Small intestine (tissue), 7 donors: ENCODE measurements around the gene SMIM44. TPM values are rescaled to one million over a fixed set of nuclear protein-coding genes. Genes with fewer than 3 reads are reported as not detected.
"Not testable (repeated sequence)": the region's sequence is repeated elsewhere in the genome, so short reads cannot be mapped to it uniquely, and the experiment has no call there.

Experiments
- DNase-seq, 2 donors: peaks; one replicate each; pipeline versions ENCODE4 v3.0.0 to v3.0.0-alpha.2; 2013
- FAIRE-seq: peaks from 2 replicates; lab custom pipeline; 2012; peaks lifted over from hg19 to GRCh38; lab: Jason Lieb, UNC
- H3K27ac ChIP-seq, 3 donors: one replicate each; pipeline ENCODE4 v1.5.1; 2013; ENCODE audit warnings: low read length in 2 of 3, mild to moderate bottlenecking in 2 of 3, control low read depth in 1 of 3, inconsistent platforms in 1 of 3, low read depth in 1 of 3, moderate library complexity in 1 of 3
- H3K27me3 ChIP-seq, 3 donors: one replicate each; pipeline ENCODE4 v1.6.1; 2013; ENCODE audit warnings: low read length in 3 of 3, inconsistent platforms in 1 of 3; ENCODE audit not compliant: control insufficient read depth in 3 of 3, insufficient read depth in 3 of 3
- H3K36me3 ChIP-seq, 3 donors: one replicate each; pipeline ENCODE4 v1.6.1; 2013; ENCODE audit warnings: low read length in 3 of 3, inconsistent platforms in 1 of 3, low read depth in 1 of 3, mild to moderate bottlenecking in 1 of 3, moderate library complexity in 1 of 3; ENCODE audit not compliant: control insufficient read depth in 3 of 3, insufficient read depth in 2 of 3
- H3K4me1 ChIP-seq, 3 donors: one replicate each; pipeline ENCODE4 v1.6.1; 2013; ENCODE audit warnings: low read length in 2 of 3, inconsistent platforms in 1 of 3, low read depth in 1 of 3, mild to moderate bottlenecking in 1 of 3, moderate library complexity in 1 of 3; ENCODE audit not compliant: control insufficient read depth in 3 of 3, insufficient read depth in 2 of 3
- H3K4me3 ChIP-seq, 3 donors: one replicate each; pipeline ENCODE4 v1.5.1; 2013; ENCODE audit warnings: low read length in 3 of 3, control low read depth in 1 of 3, inconsistent platforms in 1 of 3, low read depth in 1 of 3, mild to moderate bottlenecking in 1 of 3, moderate library complexity in 1 of 3
- H3K9me3 ChIP-seq, 2 donors: one replicate each; pipeline ENCODE4 v1.6.1; 2013; ENCODE audit warnings: low read depth in 1 of 2, low read length in 1 of 2; ENCODE audit not compliant: control insufficient read depth in 2 of 2, insufficient read depth in 1 of 2
- WGBS, 3 donors: extraction: QIAGEN DNeasy Blood & Tissue Kit; methylation state at CpG; one replicate each; pipeline ENCODE4 v1.1.7; 2013; 5-methylcytosine and 5-hydroxymethylcytosine counted together
- polyA plus RNA-seq, 4 donors: library from polyadenylated mRNA; stranded (reverse) in 3 of 4; unstranded in 1 of 4; fragments of 200-250 nt in 3 of 4; fragments of 120-200 nt in 1 of 4; gene quantifications; one replicate each; pipeline versions ENCODE4 v1.2.1 to v1.2.3, GENCODE V29; 2013
- donor health status: healthy with polysubstance abuse.
- donor health status: control.
- donor health status: control.
- donor health status: Bipolar disorder and iron deficiency.
- donor health status: healthy.

Gene SMIM44
- polyA plus RNA-seq, 4 donors: 0.49 to 0.63 TPM; not detected in 2

GRCh38 chr19:3452171-3452941 is 30.9 kb downstream of the SMIM44 start:
- WGBS, 3 donors: 90 to 94% (median 93%) methylated on average over 38 of the region's 38 CpGs
- Histone ChIP-seq H3K4me3 (no peak overlapping the region), H3K9me3 (no peaks in the 10 kb centered on the region), H3K4me1 (peaks cover 0 to 3% (median 3%) of the 10 kb centered on the region in 3 donors), H3K27ac (no peak overlapping the region), H3K27me3 (peaks cover 0 to 2% (median 0%) of the 10 kb centered on the region in 3 donors), H3K36me3 (peaks cover 8 to 71% (median 12%) of the 10 kb centered on the region in 3 donors)
- no peak for FAIRE-seq
- no peak for DNase-seq

- H3K4me3 ChIP-seq: no peak overlapping the region
- WGBS, 3 donors: 86 to 90% (median 86%) methylated on average over 9 to 10 of the region's 10 CpGs
- peak overlapping the region in 2 of 3 donors; percentile 33 to 78 for H3K27ac ChIP-seq
- H3K4me1 ChIP-seq: no peaks in the 10 kb centered on the region
- DNase-seq: no peak
- H3K9me3 ChIP-seq: no peaks in the 10 kb centered on the region
- peaks cover 8 to 68% (median 12%) of the 10 kb centered on the region in 3 donors for H3K36me3 ChIP-seq
- FAIRE-seq: no peak
- H3K27me3 ChIP-seq: no peaks in the 10 kb centered on the region
Observed at GRCh38 chr19:3451451-3451866, 31.8 kb downstream of the SMIM44 start.

- Histone ChIP-seq H3K27ac (peak overlapping the region in 2 of 3 donors; percentile 33 to 78), H3K9me3 (no peaks in the 10 kb centered on the region), H3K36me3 (peaks cover 8 to 68% (median 12%) of the 10 kb centered on the region in 3 donors), H3K4me3 (no peak overlapping the region), H3K27me3 (no peaks in the 10 kb centered on the region), H3K4me1 (no peaks in the 10 kb centered on the region)
- WGBS, 3 donors: 46 to 77% (median 68%) methylated on average over 12 of the region's 12 CpGs
- FAIRE-seq: no peak
- DNase-seq: peak in 1 of 2 donors; percentile 20
Observed at GRCh38 chr19:3450796-3451411, 32.3 kb downstream of the SMIM44 start.

- WGBS, 3 donors: 95 to 96% (median 95%) methylated on average over 28 of the region's 28 CpGs
- FAIRE-seq (no peak), DNase-seq (no peak)
- H3K27ac ChIP-seq: no peak overlapping the region
- no peaks in the 10 kb centered on the region for H3K9me3 ChIP-seq
- peaks cover 7 to 64% (median 12%) of the 10 kb centered on the region in 3 donors for H3K36me3 ChIP-seq
- no peaks in the 10 kb centered on the region for H3K27me3 ChIP-seq
- no peaks in the 10 kb centered on the region for H3K4me1 ChIP-seq
- no peak overlapping the region for H3K4me3 ChIP-seq
Observed at GRCh38 chr19:3448616-3449334, 34.5 kb downstream of the SMIM44 start.

- whole genome bisulfite sequencing, 3 donors: 89 to 95% (median 94%) methylated on average over 4 of the region's 4 CpGs
- peaks cover 0 to 53% (median 5%) of the 10 kb centered on the region in 3 donors for H3K36me3 ChIP-seq
- DNase-seq, H3K4me3 ChIP-seq, H3K4me1 ChIP-seq, H3K27ac ChIP-seq, H3K27me3 ChIP-seq, FAIRE-seq, H3K9me3 ChIP-seq: not testable (repeated sequence)
Observed at GRCh38 chr19:3446657-3447056, 36.6 kb downstream of the SMIM44 start.

- Histone ChIP-seq H3K4me1 (no peaks in the 10 kb centered on the region), H3K27me3 (no peaks in the 10 kb centered on the region), H3K27ac (no peak overlapping the region), H3K4me3 (no peak overlapping the region), H3K9me3 (no peaks in the 10 kb centered on the region), H3K36me3 (peaks cover 0 to 46% (median 5%) of the 10 kb centered on the region in 3 donors)
- DNase-seq: no peak
- no peak for FAIRE-seq
- WGBS, 3 donors: 75 to 89% (median 89%) methylated on average over 24 of the region's 24 CpGs
Observed at GRCh38 chr19:3444695-3445234, 38.5 kb downstream of the SMIM44 start.

GRCh38 chr19:3443840-3444694 is 39.2 kb downstream of the SMIM44 start:
- FAIRE-seq (no peak), DNase-seq (peak in 1 of 2 donors; percentile 16)
- H3K27ac ChIP-seq: peak overlapping the region in 2 of 3 donors; percentile 23 to 32
- H3K4me3 ChIP-seq: no peak overlapping the region
- no peaks in the 10 kb centered on the region for H3K27me3 ChIP-seq
- no peaks in the 10 kb centered on the region for H3K4me1 ChIP-seq
- peaks cover 0 to 44% (median 5%) of the 10 kb centered on the region in 3 donors for H3K36me3 ChIP-seq
- H3K9me3 ChIP-seq: no peaks in the 10 kb centered on the region
- WGBS, 3 donors: 50 to 78% (median 74%) methylated on average over 31 to 33 of the region's 33 CpGs
